Activated CD4-positive, alpha-beta memory T cell treated with anti-CD3 and anti-CD28 coated beads for 36 hours (primary cell): ENCODE measurements around the gene DDX47. TPM values are rescaled to one million over a fixed set of nuclear protein-coding genes. Genes with fewer than 3 reads are reported as not detected.

Experiments
- CTCF ChIA-PET: fragments of 350-600 bp; sonication (Branson Sonifier 250); formaldehyde crosslinking; loops from one replicate; lab custom pipeline; 2021; ENCODE audit warnings: antibody characterized with exemption, inconsistent platforms; lab: Charles Lee
- POLR2A ChIA-PET: fragments of 350-600 bp; sonication (Branson Sonifier 250); formaldehyde crosslinking; loops from one replicate; lab custom pipeline; 2021; ENCODE audit warnings: antibody characterized with exemption; lab: Charles Lee
- DNase-seq: peaks from one replicate; pipeline ENCODE4 v3.0.0-alpha.2; 2020
- H3K27ac Mint-ChIP-seq: one replicate; pipeline ENCODE4 v1.8.0; 2021; ENCODE audit warnings: mixed read lengths
- H3K27me3 Mint-ChIP-seq: one replicate; pipeline ENCODE4 v1.8.0; 2021; ENCODE audit warnings: mixed read lengths
- H3K36me3 Mint-ChIP-seq: one replicate; pipeline ENCODE4 v1.8.0; 2021; ENCODE audit warnings: mixed read lengths
- H3K4me1 Mint-ChIP-seq: one replicate; pipeline ENCODE4 v1.8.0; 2021; ENCODE audit warnings: low read depth, mixed read lengths
- H3K4me3 Mint-ChIP-seq: one replicate; pipeline ENCODE4 v1.8.0; 2021; ENCODE audit warnings: mild to moderate bottlenecking, mixed read lengths
- H3K9me3 Mint-ChIP-seq: one replicate; pipeline ENCODE4 v1.8.0; 2021; ENCODE audit warnings: mixed read lengths
- intact Hi-C: fragments of 100-400 bp; cut with micrococcal nuclease; formaldehyde crosslinking; loops from one replicate; pipeline ENCODE4 v1.15.1; 2023
- total RNA-seq, 2 experiments: library from RNA; stranded (reverse); gene quantifications; one replicate each; pipeline ENCODE4 v1.2.3, GENCODE V29; 2021

Gene DDX47
- 10 to 100 TPM; 75.2 to 75.3 TPM for total RNA-seq

DNA sequence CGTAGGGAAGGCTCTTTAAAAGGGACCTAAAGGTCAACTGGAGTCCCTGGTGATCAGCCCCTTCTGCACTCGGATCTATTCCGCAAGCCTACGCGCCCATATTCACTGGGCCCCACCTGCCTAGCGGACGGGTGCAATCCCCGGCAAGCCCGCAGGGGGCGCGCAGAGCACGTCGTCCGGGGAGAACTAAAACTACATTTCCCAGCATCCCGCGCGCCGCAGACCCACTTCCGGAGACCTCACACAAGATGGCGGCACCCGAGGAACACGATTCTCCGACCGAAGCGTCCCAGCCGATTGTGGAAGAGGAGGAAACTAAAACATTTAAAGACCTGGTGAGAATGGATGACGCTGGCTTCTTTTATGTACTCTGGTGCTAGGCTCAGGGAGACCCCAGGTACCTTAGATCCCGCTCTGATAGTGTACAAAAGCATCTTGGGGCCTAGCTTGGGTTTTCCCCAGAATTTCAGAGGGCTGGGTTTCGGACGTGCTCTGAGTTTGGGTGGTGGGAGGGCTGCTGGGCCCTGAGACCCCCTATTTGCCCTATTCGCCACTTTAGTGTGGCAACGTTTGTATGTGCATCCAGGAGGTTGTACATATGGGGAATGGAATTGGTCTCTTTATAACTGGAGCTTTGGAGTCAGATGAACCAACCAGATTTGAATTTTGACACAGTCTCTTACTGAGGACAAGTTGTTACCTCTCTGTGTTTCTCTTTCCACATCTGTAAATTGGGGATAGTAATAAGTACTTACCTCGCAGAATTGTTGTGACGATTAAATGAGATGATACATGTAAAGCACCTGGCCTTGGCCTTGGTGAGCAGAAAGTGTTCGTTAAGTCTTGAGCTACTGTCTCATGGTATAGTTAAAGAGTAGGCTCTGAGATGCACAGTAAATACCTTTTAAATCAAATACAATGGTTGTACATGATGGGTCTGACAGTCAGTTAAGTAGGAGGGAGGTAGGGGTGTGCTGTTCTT, at the start of gene DDX47:
Gene DDX47, plus strand, starts transcription at position 227 of the 982 bp plus-strand sequence. Its CDS starts 22 bp downstream, at position 249.
- H3K9me3 Mint-ChIP-seq: no peaks in the 10 kb centered on the region
- H3K4me3 Mint-ChIP-seq: peak within 1 kb of the TSS; percentile 93
- peaks cover 59% of the 10 kb centered on the region for H3K4me1 Mint-ChIP-seq
- peaks cover 25% of the 10 kb centered on the region for H3K36me3 Mint-ChIP-seq
- no peaks in the 10 kb centered on the region for H3K27me3 Mint-ChIP-seq
- peak within 1 kb of the TSS; percentile 95 for H3K27ac Mint-ChIP-seq
- ChIA-PET POLR2A (interaction anchor here (0.7 to 1.4 kb wide), 5 partner anchors 24 to 346 kb away, joined by 3 to 6 read pairs (median 3); partner anchors contain the start of gene CDKN1B), CTCF (interaction anchor here (0.6 to 8.0 kb wide), 11 partner anchors 9 to 456 kb away, joined by 3 to 72 read pairs (median 3); partner anchors contain the start of gene BORCS5)
- intact Hi-C loops: loop anchor here (1.0 to 2.0 kb wide), 2 partner anchors 87 to 187 kb away; partner anchors contain the start of gene HEBP1
- peak; percentile 98 for DNase-seq

- Mint-ChIP-seq H3K9me3 (peaks cover 8% of the 10 kb centered on the region), H3K4me1 (no peaks in the 10 kb centered on the region), H3K4me3 (no peak overlapping the region), H3K27ac (no peak overlapping the region), H3K27me3 (no peaks in the 10 kb centered on the region), H3K36me3 (peaks cover 2% of the 10 kb centered on the region)
- intact Hi-C loops: no loop called here
- POLR2A ChIA-PET: no interaction called here
- CTCF ChIA-PET: no interaction called here
- DNase-seq: no peak
These were observed 48.3 kb upstream of the DDX47 start for GRCh38 chr12:12764824-12765223.

DNA sequence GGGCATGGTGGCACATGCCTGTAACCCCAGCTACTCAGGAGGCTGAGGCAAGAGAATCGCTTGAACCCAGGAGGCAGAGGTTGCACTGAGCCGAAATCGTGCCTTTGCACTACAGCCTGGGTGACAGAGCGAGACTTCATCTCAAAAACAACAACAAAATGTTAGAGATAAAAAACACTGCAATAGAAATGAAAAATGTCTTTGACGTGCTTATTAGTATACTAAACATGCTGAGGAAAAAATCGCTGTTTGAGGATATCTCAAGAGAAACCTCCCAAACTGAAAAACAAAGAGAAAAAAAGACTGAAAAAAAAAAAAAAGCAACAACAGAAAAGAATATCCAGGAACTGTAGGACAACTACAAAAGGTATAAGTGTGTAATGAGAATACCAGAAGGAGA, 42.9 kb upstream of the DDX47 start:
- H3K36me3 Mint-ChIP-seq: no peaks in the 10 kb centered on the region
- DNase-seq: no peak
- no peaks in the 10 kb centered on the region for H3K4me1 Mint-ChIP-seq
- H3K27ac Mint-ChIP-seq: no peak overlapping the region
- H3K27me3 Mint-ChIP-seq: no peaks in the 10 kb centered on the region
- intact Hi-C loops: no loop called here
- peaks cover 14% of the 10 kb centered on the region for H3K9me3 Mint-ChIP-seq
- POLR2A ChIA-PET: interaction anchor here (0.7 kb wide), 1 partner anchor 491 kb away, joined by 4 read pairs; no protein-coding TSS in a partner anchor
- CTCF ChIA-PET: no interaction called here
- no peak overlapping the region for H3K4me3 Mint-ChIP-seq

- POLR2A ChIA-PET: no interaction called here
- Mint-ChIP-seq H3K4me1 (no peaks in the 10 kb centered on the region), H3K4me3 (no peak overlapping the region), H3K27ac (no peak overlapping the region), H3K36me3 (no peaks in the 10 kb centered on the region), H3K9me3 (peaks cover 6% of the 10 kb centered on the region), H3K27me3 (no peaks in the 10 kb centered on the region)
- intact Hi-C loops: no loop called here
- CTCF ChIA-PET: interaction anchor here (0.9 kb wide), 1 partner anchor 38 kb away, joined by 3 read pairs; no protein-coding TSS in a partner anchor
- DNase-seq: no peak
These were observed 38.4 kb upstream of the DDX47 start for GRCh38 chr12:12774791-12775190.

DNA sequence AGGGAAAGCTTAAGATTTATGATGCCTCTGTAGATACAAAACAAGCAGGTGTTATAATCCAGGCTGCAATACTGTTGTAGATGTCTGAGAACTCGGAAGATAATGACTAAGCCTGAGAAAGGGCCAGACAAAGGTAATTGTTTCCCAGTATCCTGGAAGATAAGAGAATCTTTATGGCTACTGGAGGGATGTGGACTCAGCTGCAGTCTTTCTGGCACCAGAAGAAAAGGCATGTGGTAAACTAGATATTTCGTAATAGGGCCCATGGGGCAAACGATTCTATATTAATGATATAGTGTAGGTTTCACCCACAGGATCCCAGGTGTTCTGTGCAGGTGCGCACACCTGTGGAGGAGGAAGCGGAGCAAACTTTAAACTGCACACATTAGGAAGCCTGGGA, 36.9 kb upstream of the DDX47 start:
- H3K27ac Mint-ChIP-seq: no peak overlapping the region
- intact Hi-C loops: no loop called here
- no peak for DNase-seq
- H3K27me3 Mint-ChIP-seq: no peaks in the 10 kb centered on the region
- no peaks in the 10 kb centered on the region for H3K36me3 Mint-ChIP-seq
- ChIA-PET CTCF (interaction anchor here (0.7 kb wide), 1 partner anchor 12 kb away, joined by 4 read pairs; no protein-coding TSS in a partner anchor), POLR2A (no interaction called here)
- H3K4me3 Mint-ChIP-seq: no peak overlapping the region
- no peaks in the 10 kb centered on the region for H3K4me1 Mint-ChIP-seq
- peaks cover 4% of the 10 kb centered on the region for H3K9me3 Mint-ChIP-seq

DNA sequence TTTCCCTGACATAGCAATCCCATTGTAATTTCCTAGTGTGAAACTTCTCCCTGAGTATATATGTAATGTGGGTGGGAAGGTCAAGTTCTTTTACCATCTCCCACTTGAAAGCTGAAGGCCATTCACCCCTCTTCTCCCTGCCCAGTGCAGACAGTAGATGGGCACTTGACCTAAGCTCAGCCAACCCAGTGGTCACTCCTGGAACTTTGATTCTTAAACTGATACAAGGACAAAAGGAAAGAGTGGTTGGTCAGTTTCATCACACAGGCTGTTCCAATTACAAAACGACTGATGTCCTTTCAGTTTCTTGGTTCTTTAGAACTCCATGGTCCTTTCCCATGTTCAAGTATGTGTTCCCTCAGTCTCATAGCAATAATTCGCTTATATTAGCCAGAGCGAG, 36.1 kb upstream of the DDX47 start:
- H3K4me3 Mint-ChIP-seq: no peak overlapping the region
- intact Hi-C loops: no loop called here
- peaks cover 3% of the 10 kb centered on the region for H3K9me3 Mint-ChIP-seq
- POLR2A ChIA-PET: no interaction called here
- DNase-seq: no peak
- no peaks in the 10 kb centered on the region for H3K27me3 Mint-ChIP-seq
- no peaks in the 10 kb centered on the region for H3K4me1 Mint-ChIP-seq
- no peaks in the 10 kb centered on the region for H3K36me3 Mint-ChIP-seq
- CTCF ChIA-PET: no interaction called here
- H3K27ac Mint-ChIP-seq: no peak overlapping the region

- ChIA-PET CTCF (no interaction called here), POLR2A (no interaction called here)
- intact Hi-C loops: no loop called here
- Mint-ChIP-seq H3K4me3 (no peak overlapping the region), H3K9me3 (no peaks in the 10 kb centered on the region), H3K4me1 (no peaks in the 10 kb centered on the region), H3K27me3 (no peaks in the 10 kb centered on the region), H3K27ac (no peak overlapping the region), H3K36me3 (no peaks in the 10 kb centered on the region)
- DNase-seq: no peak
These were observed 34.1 kb upstream of the DDX47 start for GRCh38 chr12:12779007-12779406.

DNA sequence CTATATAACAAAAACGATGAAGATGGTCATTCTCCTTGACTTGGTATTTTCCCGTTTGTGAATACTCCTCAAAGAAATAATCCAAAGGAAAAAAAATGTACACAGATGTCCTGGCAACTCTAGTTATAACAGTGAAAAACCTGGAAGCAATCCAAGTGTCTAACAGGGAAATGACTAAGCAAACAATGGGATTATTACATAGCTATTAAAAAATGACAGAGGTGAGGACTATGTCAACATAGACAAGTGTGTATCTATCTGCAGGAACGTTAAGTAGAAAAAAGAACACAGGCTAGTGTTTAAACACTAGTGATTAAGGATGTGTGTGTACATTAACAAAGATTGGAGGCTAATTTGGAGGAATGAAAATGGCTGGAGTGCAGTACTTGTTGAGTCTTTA, 33.6 kb upstream of the DDX47 start:
- POLR2A ChIA-PET: no interaction called here
- intact Hi-C loops: no loop called here
- no peaks in the 10 kb centered on the region for H3K9me3 Mint-ChIP-seq
- CTCF ChIA-PET: no interaction called here
- no peak for DNase-seq
- H3K4me1 Mint-ChIP-seq: peaks cover under 1% of the 10 kb centered on the region
- H3K4me3 Mint-ChIP-seq: no peak overlapping the region
- H3K27ac Mint-ChIP-seq: no peak overlapping the region
- no peaks in the 10 kb centered on the region for H3K36me3 Mint-ChIP-seq
- no peaks in the 10 kb centered on the region for H3K27me3 Mint-ChIP-seq

- CTCF ChIA-PET: interaction anchor here (0.7 to 2.0 kb wide), 2 partner anchors 47 to 472 kb away, joined by 3 to 6 read pairs; no protein-coding TSS in a partner anchor
- H3K27ac Mint-ChIP-seq: no peak overlapping the region
- no peak for DNase-seq
- peaks cover 36% of the 10 kb centered on the region for H3K4me1 Mint-ChIP-seq
- intact Hi-C loops: no loop called here
- no peaks in the 10 kb centered on the region for H3K27me3 Mint-ChIP-seq
- no peaks in the 10 kb centered on the region for H3K36me3 Mint-ChIP-seq
- no peaks in the 10 kb centered on the region for H3K9me3 Mint-ChIP-seq
- H3K4me3 Mint-ChIP-seq: no peak overlapping the region
- POLR2A ChIA-PET: no interaction called here
These were observed 29.0 kb upstream of the DDX47 start for GRCh38 chr12:12784116-12784515.

DNA sequence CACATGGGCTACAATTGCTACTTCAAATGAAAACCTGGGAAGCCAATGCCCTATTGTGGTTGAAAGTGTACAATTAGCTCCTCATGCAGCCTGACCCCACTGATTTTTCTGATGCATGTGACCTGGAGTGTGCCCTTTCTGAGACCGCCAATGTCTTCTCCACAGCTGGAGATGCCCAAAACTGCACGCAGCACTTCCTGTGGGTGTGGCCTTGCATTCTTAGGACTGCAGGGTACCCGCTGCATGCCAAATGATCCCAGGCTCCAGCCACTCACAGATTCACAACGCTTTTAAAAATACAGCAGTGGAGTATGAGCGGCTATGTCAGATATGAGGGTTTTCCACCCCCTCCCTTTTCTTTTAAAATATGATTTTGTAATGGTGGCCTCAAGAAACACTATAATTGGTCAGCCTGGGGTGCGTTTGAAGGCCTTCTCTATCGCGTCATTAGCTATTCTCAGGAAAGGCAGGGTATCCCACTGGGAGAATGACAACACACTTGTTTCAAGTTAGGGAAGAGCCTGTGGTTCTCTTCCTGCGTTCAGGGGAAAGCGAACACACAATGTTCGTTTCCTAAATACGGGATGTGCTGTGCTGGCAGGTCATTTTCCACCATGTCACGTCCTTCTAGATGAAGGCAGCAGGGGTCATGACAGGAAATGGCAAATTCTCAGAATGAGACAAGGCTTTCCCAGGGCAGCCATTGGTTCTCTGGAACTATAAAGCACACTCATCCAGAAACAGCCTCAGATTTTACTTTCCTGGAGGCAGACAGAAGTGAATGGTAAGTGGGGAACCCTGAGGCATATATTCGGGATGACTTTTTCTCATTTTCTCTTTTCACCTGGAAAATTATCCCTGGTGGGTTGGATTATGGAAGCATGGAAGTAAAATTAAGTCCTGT, 28.0 kb upstream of the DDX47 start, which contains the start of gene APOLD1:
Gene APOLD1, plus strand, starts transcription at position 749 of the 904 bp plus-strand sequence. Its CDS starts 33 bp downstream, at position 782.
- CTCF ChIA-PET: interaction anchor here (2.0 kb wide), 1 partner anchor 48 kb away, joined by 6 read pairs; no protein-coding TSS in a partner anchor
- Mint-ChIP-seq H3K4me1 (peaks cover 36% of the 10 kb centered on the region), H3K36me3 (no peaks in the 10 kb centered on the region), H3K27me3 (no peaks in the 10 kb centered on the region), H3K27ac (peak within 1 kb of the TSS; percentile 38), H3K4me3 (peak within 1 kb of the TSS; percentile 70), H3K9me3 (no peaks in the 10 kb centered on the region)
- intact Hi-C loops: loop anchor here (5.0 kb wide), 2 partner anchors 58 to 317 kb away; partner anchors contain the start of gene GSG1
- DNase-seq: peak; percentile 32
- POLR2A ChIA-PET: no interaction called here

- H3K27ac Mint-ChIP-seq: peak overlapping the region; percentile 38
- ChIA-PET CTCF (interaction anchor here (0.9 to 5.1 kb wide), 9 partner anchors 18 to 422 kb away, joined by 3 to 72 read pairs (median 26); partner anchors contain the start of gene DDX47), POLR2A (interaction anchor here (1.2 to 1.6 kb wide), 3 partner anchors 50 to 305 kb away, joined by 5 to 10 read pairs (median 5); no protein-coding TSS in a partner anchor)
- peak overlapping the region; percentile 70 for H3K4me3 Mint-ChIP-seq
- intact Hi-C loops: loop anchor here (2.0 to 5.0 kb wide), 3 partner anchors 59 to 316 kb away; partner anchors contain the start of genes GSG1 and HEBP1
- no peak for DNase-seq
- peaks cover 36% of the 10 kb centered on the region for H3K4me1 Mint-ChIP-seq
- no peaks in the 10 kb centered on the region for H3K9me3 Mint-ChIP-seq
- no peaks in the 10 kb centered on the region for H3K36me3 Mint-ChIP-seq
- no peaks in the 10 kb centered on the region for H3K27me3 Mint-ChIP-seq
These were observed 26.8 kb upstream of the DDX47 start for GRCh38 chr12:12786351-12786705.
